ENCODE results near the gene RAD51B.

The RAD51B gene

DNA sequence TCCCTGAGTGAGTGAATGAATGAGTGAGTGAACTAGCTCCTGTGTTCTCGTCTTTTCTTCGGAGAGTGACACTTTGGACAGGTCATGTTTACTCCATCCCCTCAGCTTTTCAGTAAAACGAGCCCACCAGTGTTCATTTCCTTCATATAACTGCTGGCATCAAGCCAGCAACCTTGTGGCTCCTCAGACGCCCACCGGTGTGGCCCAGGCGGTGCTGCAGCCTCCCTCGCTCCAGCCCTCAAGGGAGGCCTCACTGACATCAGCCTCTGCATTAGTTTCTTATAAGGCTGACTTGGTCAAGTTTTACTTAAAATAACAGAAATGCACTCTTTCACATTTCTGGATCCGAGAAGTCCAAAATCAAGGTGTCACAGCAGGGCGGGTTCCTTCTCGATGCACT, 785.2 kb downstream of the RAD51B start:
- TF ChIP-seq, protein P1, sequence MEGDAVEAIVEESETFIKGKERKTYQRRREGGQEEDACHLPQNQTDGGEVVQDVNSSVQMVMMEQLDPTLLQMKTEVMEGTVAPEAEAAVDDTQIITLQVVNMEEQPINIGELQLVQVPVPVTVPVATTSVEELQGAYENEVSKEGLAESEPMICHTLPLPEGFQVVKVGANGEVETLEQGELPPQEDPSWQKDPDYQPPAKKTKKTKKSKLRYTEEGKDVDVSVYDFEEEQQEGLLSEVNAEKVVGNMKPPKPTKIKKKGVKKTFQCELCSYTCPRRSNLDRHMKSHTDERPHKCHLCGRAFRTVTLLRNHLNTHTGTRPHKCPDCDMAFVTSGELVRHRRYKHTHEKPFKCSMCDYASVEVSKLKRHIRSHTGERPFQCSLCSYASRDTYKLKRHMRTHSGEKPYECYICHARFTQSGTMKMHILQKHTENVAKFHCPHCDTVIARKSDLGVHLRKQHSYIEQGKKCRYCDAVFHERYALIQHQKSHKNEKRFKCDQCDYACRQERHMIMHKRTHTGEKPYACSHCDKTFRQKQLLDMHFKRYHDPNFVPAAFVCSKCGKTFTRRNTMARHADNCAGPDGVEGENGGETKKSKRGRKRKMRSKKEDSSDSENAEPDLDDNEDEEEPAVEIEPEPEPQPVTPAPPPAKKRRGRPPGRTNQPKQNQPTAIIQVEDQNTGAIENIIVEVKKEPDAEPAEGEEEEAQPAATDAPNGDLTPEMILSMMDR (IDR thresholded peaks at IDR 0.05; ENCODE audit: extremely low read depth, missing control alignments): no peak
- no peak for DNase-seq (ENCODE audit: low spot score)

DNA sequence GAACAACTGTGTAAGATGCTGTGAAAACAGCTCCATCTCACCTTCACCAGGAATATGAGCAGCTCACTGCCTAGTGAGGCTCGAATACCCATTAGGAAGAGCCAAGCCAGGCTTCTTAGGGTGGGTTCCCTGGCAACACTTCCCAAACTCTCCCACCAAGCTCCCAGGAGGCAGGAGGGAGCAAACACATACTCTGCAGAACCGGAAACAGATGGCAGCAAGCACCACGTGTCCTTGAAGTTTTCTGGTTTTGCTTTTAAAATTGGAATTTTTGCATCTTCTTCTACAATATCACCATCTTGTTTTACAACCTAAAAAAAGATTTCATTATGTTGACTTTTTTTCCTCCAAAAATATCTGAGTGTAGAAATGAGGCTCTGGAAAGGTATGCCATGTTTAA, 786.6 kb downstream of the RAD51B start:
- no peak for DNase-seq (ENCODE audit: low spot score)
- TF ChIP-seq, protein P1 (IDR thresholded peaks at IDR 0.05; ENCODE audit: extremely low read depth, missing control alignments): no peak

DNA sequence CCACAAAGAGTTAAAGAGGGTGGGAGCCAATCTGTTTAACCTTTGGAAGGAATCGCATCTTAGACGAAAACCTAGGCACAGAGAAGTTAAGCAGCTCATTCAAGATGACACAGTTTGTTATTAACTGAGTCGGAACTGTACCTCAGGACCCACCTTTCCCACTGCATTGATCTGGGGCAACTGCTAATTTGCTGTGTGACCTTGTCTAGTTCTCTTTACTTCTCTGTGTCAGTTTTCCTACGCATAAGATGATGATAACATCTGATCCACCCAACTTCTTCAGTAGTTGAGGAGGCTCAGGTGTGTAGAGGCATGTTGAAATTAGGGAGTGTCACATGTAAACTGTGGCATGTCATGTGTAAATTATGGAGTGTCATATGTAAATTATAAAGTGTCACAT, 787.1 kb downstream of the RAD51B start:
- TF ChIP-seq, protein P1 (IDR thresholded peaks at IDR 0.05; ENCODE audit: extremely low read depth, missing control alignments): no peak

DNA sequence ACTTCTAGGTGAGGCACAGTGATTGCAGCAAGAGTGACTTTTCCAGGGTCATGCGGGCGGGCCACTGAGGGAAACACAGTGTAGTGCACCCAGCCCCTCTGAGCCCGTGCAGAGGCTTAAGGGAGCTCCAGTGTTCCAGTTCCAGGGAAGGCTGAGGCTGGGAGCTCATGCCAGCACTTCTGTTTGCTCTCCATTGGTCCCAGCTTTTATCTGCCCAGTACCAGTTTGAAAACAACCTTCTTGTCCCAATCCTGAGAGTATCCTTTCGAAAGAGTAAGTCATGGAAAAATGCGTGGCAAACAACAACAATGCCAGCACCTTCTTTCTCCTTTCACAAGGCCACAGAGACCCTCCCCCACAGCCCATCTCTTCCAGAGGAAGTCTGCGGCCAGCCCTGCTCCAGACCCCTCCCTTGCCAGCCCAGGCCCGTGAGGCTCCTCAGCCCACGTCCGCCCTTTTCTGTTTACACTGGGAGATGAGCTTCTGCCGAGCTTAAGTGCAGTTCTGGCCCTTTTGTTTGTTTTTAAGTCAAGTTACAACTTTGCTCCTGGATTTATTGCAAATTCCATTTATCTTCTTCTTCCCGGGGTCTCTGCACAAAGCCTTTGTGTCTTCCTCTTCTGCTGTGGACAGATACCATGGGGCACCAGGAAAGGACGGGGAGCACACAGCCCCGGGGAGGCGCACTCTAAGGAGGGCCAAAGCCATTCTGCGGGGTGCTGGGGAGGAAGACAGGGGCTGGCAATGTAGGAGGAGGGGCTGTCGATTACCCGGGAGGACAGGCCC, 787.7 kb downstream of the RAD51B start:
- TF ChIP-seq, protein P1 (IDR thresholded peaks at IDR 0.05; ENCODE audit: extremely low read depth, missing control alignments): no peak
- DNase-seq (ENCODE audit: low spot score): no peak

More for the DNA sequence above, 787.1 kb downstream of the RAD51B start:
- DNase-seq (ENCODE audit: low spot score): no peak

DNA sequence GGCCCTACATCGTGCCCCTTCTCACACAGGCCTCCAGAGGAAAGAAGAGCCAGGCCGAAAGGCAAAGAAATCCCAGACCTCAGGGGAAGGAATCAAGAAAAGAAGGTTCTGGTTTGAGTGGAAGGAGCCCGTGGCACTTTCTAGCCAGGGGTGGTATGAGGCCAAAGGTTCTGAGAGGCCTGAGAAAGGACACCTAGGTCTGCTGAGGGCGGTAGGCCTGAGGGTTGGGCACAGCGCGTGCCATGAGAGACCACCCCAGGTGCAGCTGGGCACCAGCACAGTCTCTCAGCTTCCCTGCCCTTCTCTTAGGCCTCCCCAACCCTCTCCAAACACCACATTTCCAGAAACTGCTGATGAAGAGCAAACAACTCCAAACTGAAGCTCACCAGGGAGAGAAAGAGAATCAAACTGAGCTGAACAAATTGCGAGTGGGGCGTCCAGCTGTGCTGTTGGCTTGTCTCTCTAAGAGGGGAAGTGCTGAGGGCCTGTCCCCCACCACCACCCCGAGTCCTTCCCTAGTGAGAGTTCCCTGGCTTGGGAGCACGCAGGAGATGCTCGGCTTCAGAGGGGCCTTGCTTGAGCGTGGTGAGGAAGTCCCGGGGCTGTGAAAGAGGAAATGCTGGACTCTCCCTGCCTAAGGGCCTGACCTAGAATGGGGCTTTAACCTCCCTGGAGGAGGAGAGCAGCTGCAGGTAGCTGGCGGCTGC, 788.4 kb downstream of the RAD51B start:
- no peak for DNase-seq (ENCODE audit: low spot score)
- TF ChIP-seq, protein P1 (IDR thresholded peaks at IDR 0.05; ENCODE audit: extremely low read depth, missing control alignments): no peak

DNA sequence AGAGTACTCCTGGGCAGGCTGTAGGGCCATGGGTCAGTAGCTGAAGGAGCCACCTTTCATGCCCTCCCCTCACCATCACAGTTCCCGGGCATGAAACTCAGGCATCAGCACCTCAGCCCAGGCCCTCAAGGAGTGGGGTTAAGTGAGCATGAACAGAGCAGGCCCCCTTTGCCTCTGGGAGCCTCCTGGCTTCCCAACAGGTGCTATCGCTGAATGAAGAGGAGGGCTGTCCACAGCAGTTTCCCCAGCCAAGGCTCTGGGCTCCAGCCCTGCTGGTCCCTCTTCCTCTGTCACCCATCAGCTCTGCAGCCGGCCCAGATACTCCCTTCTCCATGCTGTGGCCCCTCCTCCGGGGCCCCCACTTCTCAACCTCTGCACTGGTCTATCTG, 789.0 kb downstream of the RAD51B start:
- TF ChIP-seq, protein P1 (IDR thresholded peaks at IDR 0.05; ENCODE audit: extremely low read depth, missing control alignments): no peak
- DNase-seq (ENCODE audit: low spot score): no peak

DNA sequence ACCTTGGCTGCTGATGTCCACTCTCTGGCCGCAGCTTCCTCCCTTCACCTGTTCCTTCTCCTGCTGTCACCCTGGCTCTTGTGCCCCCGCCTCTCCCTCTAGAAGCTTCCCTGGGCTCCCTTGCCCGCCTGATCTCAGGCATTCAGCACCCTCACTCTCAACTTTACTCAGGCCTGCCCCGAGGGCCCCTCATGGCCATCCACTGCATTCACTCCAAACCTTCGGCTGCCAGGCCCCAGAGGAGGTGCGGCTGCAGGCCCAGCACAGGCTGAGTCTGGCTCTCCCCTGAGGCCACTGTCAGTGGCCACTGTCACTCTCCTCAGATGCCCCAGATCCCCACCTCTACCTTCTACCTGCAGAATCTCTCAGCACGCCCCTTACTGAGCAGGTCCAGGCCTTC, 789.4 kb downstream of the RAD51B start:
- TF ChIP-seq, protein P1 (IDR thresholded peaks at IDR 0.05; ENCODE audit: extremely low read depth, missing control alignments): no peak
- no peak for DNase-seq (ENCODE audit: low spot score)

Measured in GM20000 (cell line).